Measurements from ENCODE around the gene HNF1A. TPM values are rescaled to one million over a fixed set of nuclear protein-coding genes. Genes with fewer than 3 reads are reported as not detected.

The HNF1A gene
- total and polyA plus RNA-seq, 2 of the 4 experiments (the other 2 are of a cell fraction), result under 0.01 TPM; not detected in 1

DNA sequence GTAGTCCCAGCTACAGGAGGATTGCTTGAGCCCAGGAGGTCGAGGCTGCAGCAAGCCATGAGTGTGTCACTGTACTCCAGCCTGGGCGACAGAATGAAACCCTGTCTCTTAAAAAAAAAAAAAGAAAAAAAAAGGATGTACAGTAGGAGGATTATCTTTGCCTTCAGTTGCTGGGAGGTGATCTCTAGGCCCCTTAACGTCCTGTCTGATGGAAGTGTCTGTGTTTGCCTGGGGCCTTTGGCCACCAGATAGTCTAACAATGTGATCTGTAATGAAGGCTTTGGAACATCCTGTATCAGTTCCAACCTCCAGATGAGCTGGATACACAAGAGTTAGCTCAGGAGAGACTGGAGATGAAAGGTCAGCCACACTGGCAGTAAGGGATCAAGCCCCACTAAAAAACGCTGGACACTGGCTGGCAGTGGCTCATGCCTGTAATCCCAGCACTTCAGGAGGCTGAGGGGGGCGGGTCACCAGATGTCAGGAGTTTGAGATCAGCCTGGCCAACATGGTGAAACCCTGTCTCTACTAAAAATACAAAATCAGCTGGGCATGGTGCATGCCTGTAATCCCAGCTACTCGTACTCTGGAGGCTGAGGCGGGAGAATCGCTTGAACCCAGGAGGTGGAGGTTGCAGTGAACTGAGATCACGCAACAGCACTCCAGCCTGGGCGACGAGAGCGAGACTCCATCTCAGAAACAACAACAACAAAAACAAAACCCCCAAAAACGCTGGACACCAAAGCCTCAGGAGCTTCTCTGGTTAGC lies 19.0 kb upstream of the HNF1A start:
- Histone ChIP-seq H4K20me1 (ENCODE audit: insufficient read depth, low read length) (no peaks in the 10 kb centered on the region), H4K8ac (ENCODE audit: low read depth in 2 of 2, low read length in 2 of 2) (no peak overlapping the region), H2AK9ac (replicated peaks; ENCODE audit: low read depth, low read length, poor library complexity) (no peak overlapping the region), H2BK15ac (ENCODE audit: low read depth, low read length) (no peak overlapping the region), H3K18ac (ENCODE audit: low read depth, low read length) (no peak overlapping the region), H3K23ac (ENCODE audit: low read depth, low read length) (no peak overlapping the region), H3K27ac (ENCODE audit: insufficient read depth, low read length) (no peak overlapping the region), H3K27me3 (ENCODE audit: control insufficient read depth, insufficient read depth, low read length) (peaks cover 9% of the 10 kb centered on the region), H3K4me1 (ENCODE audit: control insufficient read depth, insufficient read depth, low read length) (no peaks in the 10 kb centered on the region), H3K4me3 (ENCODE audit: insufficient read depth, low read depth, low read length) (no peak overlapping the region), H3K4ac (ENCODE audit: low read depth, low read length) (no peak overlapping the region), H3K9me1 (ENCODE audit: insufficient read depth, low read length) (no peaks in the 10 kb centered on the region), H4K5ac (ENCODE audit: low read depth, low read length) (no peak overlapping the region), H2BK5ac (ENCODE audit: low read depth, low read length, poor library complexity, severe bottlenecking) (no peak overlapping the region), H3K14ac (replicated peaks; ENCODE audit: low read depth, low read length) (no peak overlapping the region), H4K91ac (ENCODE audit: insufficient read depth, low read depth, low read length) (no peak overlapping the region), H3K56ac (ENCODE audit: extremely low read depth, insufficient read depth, low read length) (no peak overlapping the region), H2BK20ac (ENCODE audit: low read depth, low read length) (no peak overlapping the region), H3K79me1 (ENCODE audit: low read depth in 1 of 2, low read length in 2 of 2) (no peaks in the 10 kb centered on the region), H3K9me3 (ENCODE audit: control insufficient read depth, insufficient read depth, low read length) (peaks cover 2% of the 10 kb centered on the region; the same call in 1 of the 2 replicates), H3K4me2 (ENCODE audit: low read depth, low read length) (no peak overlapping the region), H2AFZ (replicated peaks; ENCODE audit: low read length, poor library complexity) (no peak overlapping the region), H3K9ac (ENCODE audit: low read depth, low read length) (no peak overlapping the region), H2BK120ac (ENCODE audit: low read depth, low read length) (no peak overlapping the region), H2AK5ac (ENCODE audit: low read depth, low read length) (no peak overlapping the region), H3K36me3 (ENCODE audit: control insufficient read depth, insufficient read depth, low read length) (no peaks in the 10 kb centered on the region)
- dilution Hi-C loops (cut with HindIII; ENCODE audit: low sequenced_read_pairs, unreplicated experiment), result no loop called here
- WGBS, 2 experiments (ENCODE audit: extremely low coverage in 2 of 2, insufficient read length in 1 of 2), result 61% methylated on average over 2 of the region's 13 CpGs; no CpG with 5 or more reads in 1 of the 2 experiments
- in situ Hi-C loops (cut with MboI; ENCODE audit: low sequenced_read_pairs), result no loop called here
- intact Hi-C loops (cut with micrococcal nuclease), result no loop called here
- POLR2A ChIA-PET (ENCODE audit: unreplicated experiment), result no interaction called here
- DNase-seq (no peak), ATAC-seq (ENCODE audit: low read depth) (no peak)
- no TSS peak for BruUV-seq (replicated peaks)
- TF ChIP-seq RCOR1 (IDR thresholded peaks at IDR 0.05; ENCODE audit: insufficient replicate concordance, low read length), result no peak
- TF ChIP-seq, protein P1, sequence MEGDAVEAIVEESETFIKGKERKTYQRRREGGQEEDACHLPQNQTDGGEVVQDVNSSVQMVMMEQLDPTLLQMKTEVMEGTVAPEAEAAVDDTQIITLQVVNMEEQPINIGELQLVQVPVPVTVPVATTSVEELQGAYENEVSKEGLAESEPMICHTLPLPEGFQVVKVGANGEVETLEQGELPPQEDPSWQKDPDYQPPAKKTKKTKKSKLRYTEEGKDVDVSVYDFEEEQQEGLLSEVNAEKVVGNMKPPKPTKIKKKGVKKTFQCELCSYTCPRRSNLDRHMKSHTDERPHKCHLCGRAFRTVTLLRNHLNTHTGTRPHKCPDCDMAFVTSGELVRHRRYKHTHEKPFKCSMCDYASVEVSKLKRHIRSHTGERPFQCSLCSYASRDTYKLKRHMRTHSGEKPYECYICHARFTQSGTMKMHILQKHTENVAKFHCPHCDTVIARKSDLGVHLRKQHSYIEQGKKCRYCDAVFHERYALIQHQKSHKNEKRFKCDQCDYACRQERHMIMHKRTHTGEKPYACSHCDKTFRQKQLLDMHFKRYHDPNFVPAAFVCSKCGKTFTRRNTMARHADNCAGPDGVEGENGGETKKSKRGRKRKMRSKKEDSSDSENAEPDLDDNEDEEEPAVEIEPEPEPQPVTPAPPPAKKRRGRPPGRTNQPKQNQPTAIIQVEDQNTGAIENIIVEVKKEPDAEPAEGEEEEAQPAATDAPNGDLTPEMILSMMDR (conservative IDR thresholded peaks at IDR 0.05; ENCODE audit: low read depth, low read length), result no peak
- no peak for TF ChIP-seq RAD21 (IDR thresholded peaks at IDR 0.05; ENCODE audit: low read length)
- no peak for TF ChIP-seq RFX5 (IDR thresholded peaks at IDR 0.05; ENCODE audit: low read depth, low read length)
- TF ChIP-seq, protein P2, sequence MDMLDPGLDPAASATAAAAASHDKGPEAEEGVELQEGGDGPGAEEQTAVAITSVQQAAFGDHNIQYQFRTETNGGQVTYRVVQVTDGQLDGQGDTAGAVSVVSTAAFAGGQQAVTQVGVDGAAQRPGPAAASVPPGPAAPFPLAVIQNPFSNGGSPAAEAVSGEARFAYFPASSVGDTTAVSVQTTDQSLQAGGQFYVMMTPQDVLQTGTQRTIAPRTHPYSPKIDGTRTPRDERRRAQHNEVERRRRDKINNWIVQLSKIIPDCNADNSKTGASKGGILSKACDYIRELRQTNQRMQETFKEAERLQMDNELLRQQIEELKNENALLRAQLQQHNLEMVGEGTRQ (IDR thresholded peaks at IDR 0.05; ENCODE audit: low read depth, low read length), result no peak
- no peak for TF ChIP-seq SMC3 (IDR thresholded peaks at IDR 0.05; ENCODE audit: low read depth, low read length)
- no peak for TF ChIP-seq MAZ (IDR thresholded peaks at IDR 0.05; ENCODE audit: borderline replicate concordance, low read depth, low read length)
- no peak for TF ChIP-seq CEBPB (IDR thresholded peaks at IDR 0.05; ENCODE audit: low read depth, low read length)
- TF ChIP-seq FOS (IDR thresholded peaks at IDR 0.05; ENCODE audit: low read depth, low read length), result no peak
- no peak for TF ChIP-seq POLR2A (IDR thresholded peaks at IDR 0.05; ENCODE audit: low read depth, low read length)
- TF ChIP-seq, protein P3, sequence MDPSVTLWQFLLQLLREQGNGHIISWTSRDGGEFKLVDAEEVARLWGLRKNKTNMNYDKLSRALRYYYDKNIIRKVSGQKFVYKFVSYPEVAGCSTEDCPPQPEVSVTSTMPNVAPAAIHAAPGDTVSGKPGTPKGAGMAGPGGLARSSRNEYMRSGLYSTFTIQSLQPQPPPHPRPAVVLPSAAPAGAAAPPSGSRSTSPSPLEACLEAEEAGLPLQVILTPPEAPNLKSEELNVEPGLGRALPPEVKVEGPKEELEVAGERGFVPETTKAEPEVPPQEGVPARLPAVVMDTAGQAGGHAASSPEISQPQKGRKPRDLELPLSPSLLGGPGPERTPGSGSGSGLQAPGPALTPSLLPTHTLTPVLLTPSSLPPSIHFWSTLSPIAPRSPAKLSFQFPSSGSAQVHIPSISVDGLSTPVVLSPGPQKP (IDR thresholded peaks at IDR 0.05; ENCODE audit: borderline replicate concordance, low read depth, low read length), result no peak
- TF ChIP-seq NFE2L2 (IDR thresholded peaks at IDR 0.05; ENCODE audit: low read depth, low read length), result no peak
- CTCF ChIA-PET, result interaction anchor here (0.9 kb wide), 1 partner anchor 13 kb away, joined by 3 read pairs; no protein-coding TSS in a partner anchor

All from IMR-90 (cell line).